HG02870 (cell line): ENCODE results near the gene CD44.

Experiments used
- ATAC-seq: cut with Tn5 transposase; IDR thresholded peaks from one replicate; pipeline ENCODE4 v1.9.1; 2021; ENCODE audit warnings: mild to moderate bottlenecking, moderate library complexity; ENCODE audit not compliant: unreplicated experiment

Gene CD44

GRCh38 chr11:35250621-35251020 lies 111.7 kb downstream of the CD44 start:
- ATAC-seq, result no peak

GRCh38 chr11:35253237-35253636 lies 114.3 kb downstream of the CD44 start:
- ATAC-seq, result no peak

GRCh38 chr11:35255514-35255913 lies 116.5 kb downstream of the CD44 start:
- no peak for ATAC-seq

- ATAC-seq, result no peak
Observed at GRCh38 chr11:35256296-35256695, 117.3 kb downstream of the CD44 start.

- ATAC-seq, result peak; percentile 100
Observed at GRCh38 chr11:35257281-35257680, 118.3 kb downstream of the CD44 start.

- ATAC-seq, result no peak
Observed at GRCh38 chr11:35259529-35259928, 120.6 kb downstream of the CD44 start.

- ATAC-seq, result no peak
Observed at GRCh38 chr11:35260342-35260985, 121.5 kb downstream of the CD44 start.

GRCh38 chr11:35261197-35261596 lies 122.2 kb downstream of the CD44 start:
- no peak for ATAC-seq

- no peak for ATAC-seq
Observed at GRCh38 chr11:35262056-35262455, 123.1 kb downstream of the CD44 start.

- ATAC-seq, result no peak
Observed at GRCh38 chr11:35262735-35263134, 123.8 kb downstream of the CD44 start.

- ATAC-seq, result no peak
Observed at GRCh38 chr11:35265755-35266454, 126.9 kb downstream of the CD44 start.

GRCh38 chr11:35267504-35267903 lies 128.5 kb downstream of the CD44 start:
- no peak for ATAC-seq

- ATAC-seq, result no peak
Observed at GRCh38 chr11:35270342-35270741, 131.4 kb downstream of the CD44 start.

GRCh38 chr11:35271031-35271430 lies 132.1 kb downstream of the CD44 start:
- no peak for ATAC-seq

GRCh38 chr11:35272391-35272902 lies 133.5 kb downstream of the CD44 start:
- ATAC-seq, result peak; percentile 80

- no peak for ATAC-seq
Observed at GRCh38 chr11:35274909-35275785, 136.2 kb downstream of the CD44 start.

GRCh38 chr11:35275786-35276170 lies 136.8 kb downstream of the CD44 start:
- no peak for ATAC-seq

GRCh38 chr11:35276396-35277145 lies 137.6 kb downstream of the CD44 start:
- no peak for ATAC-seq

GRCh38 chr11:35277827-35278226 lies 138.9 kb downstream of the CD44 start:
- no peak for ATAC-seq

GRCh38 chr11:35280727-35281126 lies 141.8 kb downstream of the CD44 start:
- ATAC-seq, result no peak

GRCh38 chr11:35281169-35281688 lies 142.3 kb downstream of the CD44 start:
- no peak for ATAC-seq
